ENCODE results near the gene PXDN.

DNA sequence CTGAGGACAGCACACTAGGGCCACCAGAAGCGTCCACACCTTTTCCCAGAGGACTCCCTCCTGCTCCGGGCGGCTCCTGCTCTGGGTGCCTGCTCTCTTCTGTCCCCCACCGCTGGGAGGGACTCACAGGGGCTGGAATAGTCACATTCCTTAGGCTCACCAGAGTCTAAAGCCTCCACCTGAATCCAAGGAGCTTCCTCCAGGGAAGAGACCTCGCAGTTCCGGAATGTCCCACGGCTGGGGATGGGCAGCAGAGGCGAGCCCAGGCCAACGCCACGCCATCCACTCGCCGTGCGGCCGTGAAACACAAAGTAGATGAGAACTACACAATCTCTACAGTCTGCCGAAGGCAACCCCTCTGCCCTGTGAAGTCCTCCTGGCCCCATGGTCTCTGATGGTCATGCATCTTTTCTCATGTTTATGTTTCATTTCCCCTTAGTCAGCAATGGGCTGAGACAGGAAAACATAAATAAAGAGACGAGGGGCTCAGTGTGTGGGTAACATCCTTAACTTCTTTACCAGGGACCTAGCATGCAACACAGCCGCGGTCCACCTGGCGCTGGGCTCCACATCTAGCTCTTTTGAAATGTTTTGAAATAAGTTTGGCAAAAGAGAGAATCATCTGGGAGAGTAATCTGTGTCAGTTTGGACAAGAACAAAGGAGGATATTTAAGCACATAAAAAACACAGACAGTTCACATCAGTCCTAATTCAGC, 98.4 kb downstream of the PXDN start:
- TF ChIP-seq, protein P1, sequence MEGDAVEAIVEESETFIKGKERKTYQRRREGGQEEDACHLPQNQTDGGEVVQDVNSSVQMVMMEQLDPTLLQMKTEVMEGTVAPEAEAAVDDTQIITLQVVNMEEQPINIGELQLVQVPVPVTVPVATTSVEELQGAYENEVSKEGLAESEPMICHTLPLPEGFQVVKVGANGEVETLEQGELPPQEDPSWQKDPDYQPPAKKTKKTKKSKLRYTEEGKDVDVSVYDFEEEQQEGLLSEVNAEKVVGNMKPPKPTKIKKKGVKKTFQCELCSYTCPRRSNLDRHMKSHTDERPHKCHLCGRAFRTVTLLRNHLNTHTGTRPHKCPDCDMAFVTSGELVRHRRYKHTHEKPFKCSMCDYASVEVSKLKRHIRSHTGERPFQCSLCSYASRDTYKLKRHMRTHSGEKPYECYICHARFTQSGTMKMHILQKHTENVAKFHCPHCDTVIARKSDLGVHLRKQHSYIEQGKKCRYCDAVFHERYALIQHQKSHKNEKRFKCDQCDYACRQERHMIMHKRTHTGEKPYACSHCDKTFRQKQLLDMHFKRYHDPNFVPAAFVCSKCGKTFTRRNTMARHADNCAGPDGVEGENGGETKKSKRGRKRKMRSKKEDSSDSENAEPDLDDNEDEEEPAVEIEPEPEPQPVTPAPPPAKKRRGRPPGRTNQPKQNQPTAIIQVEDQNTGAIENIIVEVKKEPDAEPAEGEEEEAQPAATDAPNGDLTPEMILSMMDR (IDR thresholded peaks at IDR 0.05; ENCODE audit: extremely low read depth in 1 of 2, insufficient read depth in 1 of 2, low read depth in 1 of 2, low read length in 2 of 2): no peak
- no peak for TF ChIP-seq POLR2A (IDR thresholded peaks at IDR 0.05; ENCODE audit: low read depth, low read length)
